GM19240 (cell line): ENCODE measurements around the gene ZBTB20.
"Not testable (repeated sequence)": the region's sequence is repeated elsewhere in the genome, so short reads cannot be mapped to it uniquely, and the experiment has no call there.

Source experiments
- DNase-seq: peaks from one replicate; pipeline ENCODE4 v3.0.0; 2011; ENCODE audit warnings: low spot score; ENCODE audit not compliant: insufficient read length

The ZBTB20 gene

GRCh38 chr3:114839476-114839875, 307.6 kb downstream of the ZBTB20 start:
- DNase-seq, result no peak

GRCh38 chr3:114838025-114838424, 309.1 kb downstream of the ZBTB20 start:
- no peak for DNase-seq

- DNase-seq, result no peak
These were observed 312.7 kb downstream of the ZBTB20 start for GRCh38 chr3:114834175-114834940.

GRCh38 chr3:114831861-114832260, 315.2 kb downstream of the ZBTB20 start:
- no peak for DNase-seq

GRCh38 chr3:114830652-114831051, 316.4 kb downstream of the ZBTB20 start:
- no peak for DNase-seq

- no peak for DNase-seq
These were observed 317.3 kb downstream of the ZBTB20 start for GRCh38 chr3:114829783-114830182.

GRCh38 chr3:114827495-114827894, 319.6 kb downstream of the ZBTB20 start:
- DNase-seq, result peak; percentile 21

GRCh38 chr3:114824014-114824413, 323.1 kb downstream of the ZBTB20 start:
- no peak for DNase-seq

- no peak for DNase-seq
These were observed 324.0 kb downstream of the ZBTB20 start for GRCh38 chr3:114823061-114823460.

- DNase-seq, result no peak
These were observed 331.0 kb downstream of the ZBTB20 start for GRCh38 chr3:114816052-114816451.

GRCh38 chr3:114812541-114813238, 334.4 kb downstream of the ZBTB20 start:
- not testable (repeated sequence) for DNase-seq

GRCh38 chr3:114809668-114810413, 337.2 kb downstream of the ZBTB20 start:
- peak; percentile 33 for DNase-seq

GRCh38 chr3:114804099-114804498, 343.0 kb downstream of the ZBTB20 start:
- DNase-seq, result no peak

- no peak for DNase-seq
These were observed 343.9 kb downstream of the ZBTB20 start for GRCh38 chr3:114803042-114803695.

GRCh38 chr3:114800272-114801031, 346.6 kb downstream of the ZBTB20 start:
- no peak for DNase-seq

GRCh38 chr3:114799816-114800215, 347.3 kb downstream of the ZBTB20 start:
- no peak for DNase-seq

- DNase-seq, result no peak
These were observed 350.3 kb downstream of the ZBTB20 start for GRCh38 chr3:114796796-114797195.

- no peak for DNase-seq
These were observed 352.0 kb downstream of the ZBTB20 start for GRCh38 chr3:114794894-114795630.

- DNase-seq, result no peak
These were observed 354.7 kb downstream of the ZBTB20 start for GRCh38 chr3:114792159-114792918.
